HG03342 (cell line): ENCODE results near the gene NUDT19.
"Not testable (repeated sequence)": the region's sequence is repeated elsewhere in the genome, so short reads cannot be mapped to it uniquely, and the experiment has no call there.

Experiments
- ATAC-seq: cut with Tn5 transposase; IDR thresholded peaks from one replicate; pipeline ENCODE4 v1.9.1; 2021; ENCODE audit warnings: mild to moderate bottlenecking, moderate library complexity; ENCODE audit not compliant: unreplicated experiment

The NUDT19 gene

GRCh38 chr19:32691291-32691951 is at the start of gene NUDT19:
Gene NUDT19, plus strand, starts transcription at chr19:32691821. Its CDS starts 140 bp downstream, at chr19:32691961.
- ATAC-seq: peak; percentile 89

DNA sequence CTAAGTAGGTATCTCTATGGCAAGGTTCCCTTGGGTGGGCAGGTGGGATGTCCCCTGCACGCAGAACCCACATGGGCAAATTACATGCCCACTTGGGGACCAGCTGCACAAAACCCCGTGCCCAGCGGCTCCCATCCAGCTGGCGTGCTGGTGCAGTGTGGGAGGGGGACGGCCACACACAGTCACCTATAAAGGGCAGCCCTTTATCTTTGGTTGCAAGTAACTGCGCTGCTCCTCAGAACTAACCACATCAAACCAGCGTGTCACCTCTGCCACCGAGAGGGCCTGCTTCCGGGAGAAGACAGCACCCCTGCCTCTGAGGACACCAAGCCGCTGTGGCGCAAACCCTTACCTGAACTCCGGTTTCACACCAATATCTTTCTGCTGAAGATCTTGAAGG is 48.9 kb upstream of the NUDT19 start:
- no peak for ATAC-seq

- ATAC-seq: no peak
Observed at GRCh38 chr19:32646556-32646955, 45.1 kb upstream of the NUDT19 start.

DNA sequence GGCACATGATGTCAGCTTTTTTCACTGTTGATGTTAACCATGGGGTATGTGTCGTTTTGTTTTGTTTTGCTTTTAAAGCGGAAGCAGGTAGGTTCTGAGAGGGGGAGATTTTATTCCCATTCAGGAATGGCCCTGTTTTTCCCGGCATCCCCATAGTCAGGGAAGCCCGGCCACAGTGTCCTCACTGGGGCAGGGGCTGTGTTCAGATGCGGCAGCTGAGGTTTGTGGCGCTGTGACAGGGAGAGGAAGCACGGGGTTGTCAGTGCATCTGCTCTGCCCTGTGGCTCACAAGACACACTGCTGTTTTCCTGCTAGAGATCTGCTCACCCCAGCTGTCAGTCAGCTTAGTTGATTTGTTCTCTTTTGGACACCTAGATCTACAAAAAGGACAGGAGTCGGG is 44.3 kb upstream of the NUDT19 start:
- ATAC-seq: no peak

DNA sequence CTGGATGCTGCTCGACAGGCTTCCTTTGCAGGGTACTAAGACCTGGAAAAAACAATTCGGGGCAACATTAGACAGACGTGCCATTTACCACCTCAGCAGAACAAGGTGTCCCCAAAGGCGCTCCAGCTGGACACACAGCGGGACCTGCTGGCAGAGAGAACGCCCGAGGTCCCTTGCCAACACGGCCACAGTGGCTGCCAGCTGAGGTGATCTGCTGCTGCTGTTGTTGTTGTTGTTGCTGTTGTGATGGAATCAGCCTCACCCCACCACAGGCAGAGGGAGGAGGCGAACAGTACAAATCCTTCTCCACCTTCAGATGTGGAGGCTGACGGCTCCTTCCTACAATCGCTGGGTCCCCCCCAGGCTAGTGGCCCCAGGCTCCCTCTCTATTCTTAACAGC is 41.9 kb upstream of the NUDT19 start:
- no peak for ATAC-seq

DNA sequence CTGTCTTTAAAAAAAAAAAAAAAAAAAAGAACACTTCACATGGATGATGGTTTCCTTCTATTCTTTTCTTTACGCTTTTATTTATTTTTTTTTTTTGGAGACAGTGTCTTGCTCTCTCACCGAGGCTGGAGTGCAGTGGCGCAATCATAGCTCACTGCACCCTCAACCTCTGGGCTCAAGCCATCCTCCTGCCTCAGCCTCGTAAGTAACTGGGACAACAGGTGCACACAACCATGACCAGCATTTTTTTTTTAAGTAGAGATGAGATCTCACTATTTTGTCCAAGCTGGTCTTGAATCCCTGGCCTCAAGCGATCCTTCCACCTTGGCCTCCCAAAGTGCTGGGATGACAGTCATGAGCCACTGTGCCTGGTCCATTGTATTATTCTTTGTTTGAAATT is 41.0 kb upstream of the NUDT19 start:
- ATAC-seq: no peak

DNA sequence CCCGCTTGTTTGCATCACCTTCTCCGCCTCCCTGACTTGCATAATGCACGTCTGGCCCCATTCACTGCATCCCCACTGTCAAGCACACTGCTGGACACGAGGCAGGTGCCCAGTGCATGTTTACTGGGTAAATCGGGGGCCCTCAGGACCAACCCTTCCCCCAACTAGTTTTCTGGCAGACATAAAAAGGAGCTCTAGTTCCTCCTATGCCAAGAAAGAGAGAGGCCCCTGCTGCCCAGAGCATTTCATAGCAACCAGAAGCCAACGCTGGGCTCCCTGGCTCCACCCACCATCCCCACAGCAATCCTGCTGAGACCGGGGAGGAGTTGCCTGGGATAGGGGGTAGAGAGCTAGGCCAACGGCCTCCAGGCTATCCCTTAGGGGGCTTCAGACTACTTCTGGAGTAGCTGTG is 39.9 kb upstream of the NUDT19 start:
- no peak for ATAC-seq

DNA sequence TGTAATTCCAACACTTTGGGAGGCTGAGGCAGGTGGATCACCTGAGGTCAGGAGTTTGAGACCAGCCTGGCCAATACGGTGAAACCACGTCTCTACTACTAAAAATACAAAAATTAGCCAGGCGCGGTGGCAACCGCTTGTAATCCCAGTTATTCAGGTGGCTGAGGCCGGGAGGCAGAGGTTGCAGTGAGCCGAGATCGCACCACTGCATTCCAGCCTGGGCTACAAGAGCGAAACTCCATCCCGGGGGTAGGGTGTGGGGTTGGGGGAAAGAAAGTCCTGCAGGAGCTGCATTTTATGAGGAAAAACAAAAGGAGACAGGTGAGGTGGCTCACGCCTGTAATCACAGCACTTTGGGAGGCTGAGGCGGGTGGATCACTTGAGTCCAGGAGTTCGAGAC is 39.3 kb upstream of the NUDT19 start:
- ATAC-seq: not testable (repeated sequence)

- ATAC-seq: no peak
Observed at GRCh38 chr19:32652894-32653598, 38.6 kb upstream of the NUDT19 start.

- no peak for ATAC-seq
Observed at GRCh38 chr19:32653599-32653915, 38.1 kb upstream of the NUDT19 start.

DNA sequence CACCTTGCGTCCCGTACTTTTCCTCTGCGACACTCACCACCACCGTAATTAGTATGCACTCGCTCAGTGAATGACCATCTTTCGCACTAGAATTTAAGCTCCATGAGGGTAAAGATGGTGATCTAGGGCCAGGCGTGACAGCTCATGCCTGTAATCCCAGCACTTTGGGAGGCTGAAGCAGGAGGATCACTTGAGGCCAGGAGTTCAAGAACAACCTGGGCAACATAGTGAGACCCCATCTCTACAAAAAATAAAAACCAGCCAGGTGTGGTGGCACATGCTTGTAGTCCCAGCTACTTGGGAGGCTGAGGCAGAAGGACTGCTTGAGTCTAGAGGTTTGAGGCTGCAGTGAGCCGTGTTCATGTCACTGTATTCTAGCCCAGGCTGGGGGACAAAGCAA is 35.2 kb upstream of the NUDT19 start:
- not testable (repeated sequence) for ATAC-seq

GRCh38 chr19:32658075-32658474 is 33.5 kb upstream of the NUDT19 start:
- no peak for ATAC-seq

- no peak for ATAC-seq
Observed at GRCh38 chr19:32658527-32658926, 33.1 kb upstream of the NUDT19 start.

GRCh38 chr19:32661318-32661717 is 30.3 kb upstream of the NUDT19 start:
- ATAC-seq: no peak

GRCh38 chr19:32662186-32662585 is 29.4 kb upstream of the NUDT19 start:
- no peak for ATAC-seq

GRCh38 chr19:32666084-32666483 is 25.5 kb upstream of the NUDT19 start:
- ATAC-seq: no peak

GRCh38 chr19:32669310-32669709 is 22.3 kb upstream of the NUDT19 start:
- ATAC-seq: no peak

GRCh38 chr19:32671883-32672593 is 19.6 kb upstream of the NUDT19 start:
- ATAC-seq: no peak

DNA sequence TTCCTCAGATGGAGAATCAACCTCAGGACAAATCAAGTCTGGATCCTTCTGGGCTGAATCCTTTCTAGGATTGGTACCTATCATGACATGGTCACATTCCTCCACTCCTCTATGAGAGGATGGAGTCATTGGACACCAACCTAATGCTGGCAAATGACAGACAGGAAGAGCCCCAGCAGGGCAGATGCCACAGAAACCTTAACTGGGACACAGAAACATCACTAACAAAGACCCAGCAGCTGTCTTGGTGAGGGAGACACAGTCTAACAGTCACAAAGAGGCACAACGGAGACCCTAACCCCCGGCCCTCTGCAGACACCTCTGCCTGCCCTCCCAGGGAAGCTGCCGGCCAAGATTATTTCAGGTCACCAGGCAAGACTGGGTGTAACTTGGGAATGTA is 18.8 kb upstream of the NUDT19 start:
- ATAC-seq: no peak

- ATAC-seq: no peak
Observed at GRCh38 chr19:32673573-32673972, 18.0 kb upstream of the NUDT19 start.

- peak; percentile 20 for ATAC-seq
Observed at GRCh38 chr19:32674153-32674930, 17.3 kb upstream of the NUDT19 start.
